Skeletal muscle tissue (tissue), 4 donors: Measurements from ENCODE around the gene SLC66A2. TPM values are rescaled to one million over a fixed set of nuclear protein-coding genes. Genes with fewer than 3 reads are reported as not detected.

Source experiments
- H3K27ac ChIP-seq: one replicate; pipeline ENCODE4 v1.7.0; 2013; ENCODE audit warnings: mild to moderate bottlenecking, low read depth, low read length, inconsistent platforms
- H3K27me3 ChIP-seq, 3 donors: one replicate each; pipeline ENCODE4 v1.7.0; 2013; ENCODE audit warnings: low read length in 3 of 3; ENCODE audit not compliant: control insufficient read depth in 3 of 3, insufficient read depth in 3 of 3
- H3K36me3 ChIP-seq, 3 donors: one replicate each; pipeline ENCODE4 v1.7.0; 2013; ENCODE audit warnings: low read length in 3 of 3; ENCODE audit not compliant: control insufficient read depth in 3 of 3, insufficient read depth in 3 of 3
- H3K4me1 ChIP-seq, 3 donors: one replicate each; pipeline ENCODE4 v1.7.0; 2013; ENCODE audit warnings: low read length in 3 of 3, mild to moderate bottlenecking in 3 of 3; ENCODE audit not compliant: control insufficient read depth in 3 of 3, insufficient read depth in 3 of 3
- H3K4me3 ChIP-seq, 3 donors: one replicate each; pipeline ENCODE4 v1.7.0; 2013; ENCODE audit warnings: low read length in 3 of 3
- H3K9ac ChIP-seq, 3 donors: one replicate each; pipeline ENCODE4 v1.7.0; 2013; ENCODE audit warnings: low read length in 3 of 3, mild to moderate bottlenecking in 3 of 3, moderate library complexity in 2 of 3, low read depth in 1 of 3
- H3K9me3 ChIP-seq, 3 donors: one replicate each; pipeline ENCODE4 v1.7.0; 2013; ENCODE audit warnings: low read length in 3 of 3; ENCODE audit not compliant: control insufficient read depth in 3 of 3
- total RNA-seq: library from RNA; depleted of rRNA; stranded (reverse); fragments of >200 nt; gene quantifications from one replicate; pipeline ENCODE4 v1.2.3, GENCODE V29; 2014
- donor health status: Osteomylitis.

Gene SLC66A2
- total RNA-seq, 1 donor from 2014 or later: 20.4 TPM

DNA sequence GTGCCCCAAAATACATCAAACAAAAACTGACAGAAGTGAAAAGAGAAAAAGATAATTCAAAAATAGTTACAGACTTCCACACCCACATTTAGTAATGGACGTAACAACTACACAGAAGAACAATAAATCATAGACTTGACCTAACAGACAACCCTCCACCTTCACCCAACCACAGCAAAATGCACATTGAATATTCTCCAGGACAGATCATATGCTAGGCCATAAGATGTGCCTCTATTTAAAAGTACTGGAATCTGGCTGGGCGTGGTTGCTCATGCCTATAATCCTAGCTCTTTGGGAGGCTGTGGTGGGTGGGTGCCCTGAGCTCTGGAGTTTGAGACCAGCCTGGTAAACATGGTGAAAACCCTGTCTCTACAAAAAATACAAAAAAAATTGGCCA, 20.0 kb downstream of the SLC66A2 start:
- Histone ChIP-seq H3K4me1 (peaks cover 0 to 6% (median 4%) of the 10 kb centered on the region in 3 donors), H3K4me3 (no peak overlapping the region), H3K27me3 (no peaks in the 10 kb centered on the region), H3K36me3 (peaks cover 21 to 27% (median 25%) of the 10 kb centered on the region in 3 donors), H3K9me3 (peaks cover 5 to 8% (median 6%) of the 10 kb centered on the region in 3 donors), H3K9ac (no peak overlapping the region), H3K27ac (no peak overlapping the region)

- H3K4me3 ChIP-seq: no peak overlapping the region
- H3K9ac ChIP-seq: no peak overlapping the region
- no peaks in the 10 kb centered on the region for H3K27me3 ChIP-seq
- peaks cover 14 to 19% (median 16%) of the 10 kb centered on the region in 3 donors for H3K36me3 ChIP-seq
- no peak overlapping the region for H3K27ac ChIP-seq
- H3K4me1 ChIP-seq: peaks cover 6 to 17% (median 11%) of the 10 kb centered on the region in 3 donors
- H3K9me3 ChIP-seq: peaks cover 5 to 6% (median 6%) of the 10 kb centered on the region in 3 donors
Measured at GRCh38 chr18:79930020-79930642, 21.3 kb downstream of the SLC66A2 start.

GRCh38 chr18:79928563-79928960, 22.9 kb downstream of the SLC66A2 start:
- H3K4me3 ChIP-seq: no peak overlapping the region
- peaks cover 5 to 6% (median 6%) of the 10 kb centered on the region in 3 donors for H3K9me3 ChIP-seq
- peaks cover 9 to 26% (median 15%) of the 10 kb centered on the region in 3 donors for H3K4me1 ChIP-seq
- H3K36me3 ChIP-seq: peaks cover 10 to 15% (median 15%) of the 10 kb centered on the region in 3 donors
- no peak overlapping the region for H3K27ac ChIP-seq
- H3K9ac ChIP-seq: no peak overlapping the region
- no peaks in the 10 kb centered on the region for H3K27me3 ChIP-seq

DNA sequence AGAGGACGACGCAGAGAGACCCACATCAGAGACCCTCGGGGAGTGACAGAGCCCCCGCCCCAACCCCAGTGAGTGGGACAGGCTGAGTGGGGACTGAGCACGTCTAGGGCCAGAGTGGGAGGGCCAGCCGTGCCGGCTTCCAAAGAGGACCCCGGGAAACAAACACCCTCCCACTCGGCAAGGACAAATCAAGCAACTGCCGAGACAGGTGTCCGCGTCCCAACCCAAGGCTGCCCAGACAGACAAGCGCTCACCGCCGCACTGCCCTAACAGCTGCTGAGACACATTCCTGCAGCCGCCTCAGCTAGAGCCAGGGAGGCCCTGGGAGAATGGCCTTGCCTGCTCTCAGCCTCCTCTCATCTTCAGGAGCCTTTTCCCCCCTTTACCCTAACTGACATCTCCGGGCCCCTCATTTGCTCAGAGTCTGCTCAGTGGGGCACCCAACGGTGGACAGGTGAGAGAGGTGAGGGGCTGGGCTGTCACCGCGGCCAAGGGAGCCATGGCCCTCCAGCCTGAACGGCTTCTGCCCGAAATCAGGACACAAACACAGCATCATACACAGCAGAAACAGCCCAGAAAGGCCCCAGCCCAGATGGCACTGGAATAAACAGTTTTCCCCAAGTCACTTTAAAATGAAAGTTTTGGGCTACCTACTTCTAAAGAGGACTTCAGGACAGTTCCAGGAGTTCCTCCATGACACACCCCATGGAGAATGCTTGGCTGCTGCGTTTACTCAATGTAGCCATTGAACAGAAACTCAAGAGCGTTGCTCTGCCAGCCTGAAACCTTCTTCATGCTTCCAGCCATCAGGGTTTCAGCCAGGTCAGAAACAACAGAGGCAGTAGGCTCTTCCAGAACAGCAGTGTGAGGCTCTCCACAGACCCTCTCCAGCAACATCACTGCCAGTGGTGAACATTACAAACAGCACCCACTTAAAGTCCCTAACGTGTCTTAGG, 23.6 kb downstream of the SLC66A2 start:
- peaks cover 2 to 6% (median 4%) of the 10 kb centered on the region in 3 donors for H3K9me3 ChIP-seq
- H3K4me3 ChIP-seq: no peak overlapping the region
- H3K36me3 ChIP-seq: peaks cover 10 to 15% (median 13%) of the 10 kb centered on the region in 3 donors
- H3K4me1 ChIP-seq: peaks cover 9 to 26% (median 15%) of the 10 kb centered on the region in 3 donors
- no peak overlapping the region for H3K27ac ChIP-seq
- H3K27me3 ChIP-seq: no peaks in the 10 kb centered on the region
- H3K9ac ChIP-seq: peak overlapping the region in 1 of 3 donors; percentile 40

DNA sequence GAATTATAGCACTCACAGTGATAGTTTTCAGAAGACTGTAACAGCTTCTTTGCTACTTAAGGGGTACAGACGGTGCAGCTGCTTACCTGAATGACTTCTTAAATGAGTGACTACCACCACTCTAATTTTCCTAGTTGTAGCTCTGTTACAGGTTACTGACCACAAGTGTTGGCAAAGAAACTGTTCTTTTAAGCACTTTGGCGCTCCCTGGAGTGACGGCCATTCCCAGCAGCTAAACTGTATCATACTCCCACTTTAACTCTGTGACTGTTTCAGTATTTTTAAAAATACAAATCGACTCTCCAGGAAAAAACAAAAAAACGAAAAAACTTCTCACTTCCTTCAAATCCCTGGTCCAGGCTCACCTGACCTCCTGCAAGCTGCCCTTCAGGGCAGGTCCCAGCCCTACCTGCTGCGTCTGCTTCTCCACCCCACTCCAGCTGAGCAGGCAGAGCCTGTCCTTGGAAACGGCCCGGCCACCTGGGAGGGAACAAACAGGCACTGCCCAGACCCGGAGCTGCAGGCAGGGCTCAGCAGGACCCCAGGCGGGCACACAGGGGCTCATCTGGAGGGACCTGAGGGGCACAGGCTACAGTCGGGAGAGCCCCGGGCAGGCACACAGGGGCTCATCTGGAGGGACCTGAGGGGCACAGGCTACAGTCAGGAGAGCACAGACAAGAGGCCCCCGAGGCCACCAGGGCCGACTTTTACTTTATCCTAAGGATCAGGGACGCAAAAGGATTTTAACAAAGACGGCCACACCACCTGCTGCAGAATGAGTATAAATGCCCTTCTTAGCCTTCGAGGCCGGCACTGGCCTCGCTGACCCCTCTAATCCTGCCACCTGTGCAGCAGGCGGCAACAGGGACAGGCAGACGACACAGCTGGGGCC, 24.5 kb downstream of the SLC66A2 start:
- Histone ChIP-seq H3K27ac (no peak overlapping the region), H3K9me3 (peaks cover 0 to 6% (median 2%) of the 10 kb centered on the region in 3 donors), H3K4me1 (peaks cover 9 to 26% (median 15%) of the 10 kb centered on the region in 3 donors), H3K9ac (peak overlapping the region in 1 of 3 donors; percentile 40), H3K27me3 (no peaks in the 10 kb centered on the region), H3K4me3 (no peak overlapping the region), H3K36me3 (peaks cover 10 to 15% (median 12%) of the 10 kb centered on the region in 3 donors)

DNA sequence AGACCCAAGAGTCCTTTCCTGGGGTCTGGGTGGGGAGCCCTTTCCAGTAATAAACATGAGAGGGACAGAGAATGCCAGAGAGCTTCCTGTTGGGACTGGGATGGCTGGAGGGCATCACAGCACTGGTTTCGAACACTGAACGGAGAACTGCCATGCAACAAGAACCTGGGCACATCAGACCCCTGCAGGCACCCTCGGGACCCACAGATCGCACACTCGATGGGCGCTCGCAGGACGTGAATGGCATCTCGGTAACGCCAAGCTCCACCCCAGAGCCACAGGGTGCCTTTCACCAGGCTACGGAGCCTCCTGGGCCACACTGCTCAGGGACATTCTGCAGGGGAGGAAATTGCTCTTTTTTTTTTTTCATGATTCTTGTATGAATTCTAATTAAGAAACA, 25.1 kb downstream of the SLC66A2 start:
- H3K27ac ChIP-seq: no peak overlapping the region
- peaks cover 10 to 15% (median 12%) of the 10 kb centered on the region in 3 donors for H3K36me3 ChIP-seq
- H3K9ac ChIP-seq: no peak overlapping the region
- H3K4me3 ChIP-seq: no peak overlapping the region
- peaks cover 9 to 26% (median 15%) of the 10 kb centered on the region in 3 donors for H3K4me1 ChIP-seq
- H3K27me3 ChIP-seq: no peaks in the 10 kb centered on the region
- H3K9me3 ChIP-seq: peaks cover 0 to 6% (median 2%) of the 10 kb centered on the region in 3 donors

- peak overlapping the region; percentile 76 for H3K27ac ChIP-seq
- H3K4me3 ChIP-seq: peak overlapping the region; percentile 6 to 64 (median 52)
- H3K27me3 ChIP-seq: no peaks in the 10 kb centered on the region
- peaks cover 9 to 26% (median 15%) of the 10 kb centered on the region in 3 donors for H3K4me1 ChIP-seq
- peaks cover 0 to 6% (median 2%) of the 10 kb centered on the region in 3 donors for H3K9me3 ChIP-seq
- H3K9ac ChIP-seq: peak overlapping the region; percentile 39 to 81 (median 47)
- peaks cover 10 to 15% (median 12%) of the 10 kb centered on the region in 3 donors for H3K36me3 ChIP-seq
Measured at GRCh38 chr18:79924814-79925731, 26.4 kb downstream of the SLC66A2 start.

- H3K27ac ChIP-seq: peak overlapping the region; percentile 76
- no peak overlapping the region for H3K4me3 ChIP-seq
- peak overlapping the region in 1 of 3 donors; percentile 33 for H3K9ac ChIP-seq
- H3K27me3 ChIP-seq: no peaks in the 10 kb centered on the region
- peaks cover 3 to 12% (median 11%) of the 10 kb centered on the region in 3 donors for H3K36me3 ChIP-seq
- peaks cover 9 to 26% (median 15%) of the 10 kb centered on the region in 3 donors for H3K4me1 ChIP-seq
- H3K9me3 ChIP-seq: no peaks in the 10 kb centered on the region
Measured at GRCh38 chr18:79923896-79924585, 27.4 kb downstream of the SLC66A2 start.
